Keratinocyte (primary cell): ENCODE measurements around the gene SLPI.

ENCODE experiments used
- CTCF ChIP-seq, 3 experiments: IDR thresholded peaks in 1 of 3; conservative IDR thresholded peaks in 1 of 3; optimal IDR thresholded peaks in 1 of 3; 2 replicates in 2 of 3; 3 replicates in 1 of 3; pipeline versions ENCODE3 to v1.5.1; 2011; ENCODE audit warnings: low read length in 3 of 3, mild to moderate bottlenecking in 3 of 3, moderate library complexity in 2 of 3, control low read depth in 1 of 3, inconsistent platforms in 1 of 3; ENCODE audit not compliant: insufficient read depth in 2 of 3; ENCODE audit errors: extremely low read depth in 1 of 3
- EZH2 ChIP-seq: IDR thresholded peaks from one replicate; pipeline ENCODE4 v1.6.1; 2012; ENCODE audit warnings: inconsistent platforms, mild to moderate bottlenecking, low read length, moderate library complexity

GRCh38 chr20:45223136-45223535 lies 31.2 kb downstream of the SLPI start:
- TF ChIP-seq CTCF (optimal IDR thresholded peaks at IDR 0.05 in 1 of 3, IDR thresholded peaks at IDR 0.05 in 1 of 3, conservative IDR thresholded peaks at IDR 0.05 in 1 of 3; ENCODE audit: extremely low read depth in 1 of 3, insufficient read depth in 2 of 3, low read length in 3 of 3) (no peak), EZH2 (no peak)
